B cell (primary cell): ENCODE data around the gene LYPD5.

Experiments
- EZH2 ChIP-seq: IDR thresholded peaks from 2 replicates; pipeline ENCODE4 v1.6.1; 2012; ENCODE audit warnings: borderline replicate concordance, low read depth, mild to moderate bottlenecking, moderate library complexity, low read length; ENCODE audit not compliant: insufficient read depth, poor library complexity, severe bottlenecking
- TF ChIP-seq, protein P1 (sequence below): fragments of 200-600 bp; IDR thresholded peaks from one replicate; pipeline ENCODE4 v1.8.0; 2022; ENCODE audit warnings: antibody characterized with exemption, mild to moderate bottlenecking

DNA sequence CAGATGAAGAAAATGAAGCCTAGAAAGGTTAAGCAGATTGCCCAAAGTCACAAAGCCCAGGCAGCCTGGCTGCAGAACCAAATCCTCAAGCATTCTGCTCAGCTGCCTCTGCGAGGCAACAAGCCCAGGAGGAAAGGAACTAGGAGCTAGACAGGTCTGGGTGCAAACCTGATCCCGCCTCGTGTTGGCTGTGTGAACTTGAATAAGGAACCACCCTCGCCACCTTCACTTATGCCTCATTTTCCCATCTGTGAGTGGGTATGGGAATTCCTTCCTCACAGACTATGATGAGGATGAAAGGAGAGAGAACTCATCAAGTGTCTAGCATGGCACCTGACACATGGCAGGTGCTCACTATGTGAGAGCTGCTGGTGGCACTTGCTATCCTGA, 54.0 kb downstream of the LYPD5 start:
- TF ChIP-seq, protein P1, sequence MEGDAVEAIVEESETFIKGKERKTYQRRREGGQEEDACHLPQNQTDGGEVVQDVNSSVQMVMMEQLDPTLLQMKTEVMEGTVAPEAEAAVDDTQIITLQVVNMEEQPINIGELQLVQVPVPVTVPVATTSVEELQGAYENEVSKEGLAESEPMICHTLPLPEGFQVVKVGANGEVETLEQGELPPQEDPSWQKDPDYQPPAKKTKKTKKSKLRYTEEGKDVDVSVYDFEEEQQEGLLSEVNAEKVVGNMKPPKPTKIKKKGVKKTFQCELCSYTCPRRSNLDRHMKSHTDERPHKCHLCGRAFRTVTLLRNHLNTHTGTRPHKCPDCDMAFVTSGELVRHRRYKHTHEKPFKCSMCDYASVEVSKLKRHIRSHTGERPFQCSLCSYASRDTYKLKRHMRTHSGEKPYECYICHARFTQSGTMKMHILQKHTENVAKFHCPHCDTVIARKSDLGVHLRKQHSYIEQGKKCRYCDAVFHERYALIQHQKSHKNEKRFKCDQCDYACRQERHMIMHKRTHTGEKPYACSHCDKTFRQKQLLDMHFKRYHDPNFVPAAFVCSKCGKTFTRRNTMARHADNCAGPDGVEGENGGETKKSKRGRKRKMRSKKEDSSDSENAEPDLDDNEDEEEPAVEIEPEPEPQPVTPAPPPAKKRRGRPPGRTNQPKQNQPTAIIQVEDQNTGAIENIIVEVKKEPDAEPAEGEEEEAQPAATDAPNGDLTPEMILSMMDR, result no peak
- no peak for TF ChIP-seq EZH2
